Panc1 (cell line): Measurements from ENCODE around the gene SUFU. TPM values are rescaled to one million over a fixed set of nuclear protein-coding genes. Genes with fewer than 3 reads are reported as not detected.

ENCODE experiments used
- ATAC-seq: fragments of 200-7000 bp; cut with Tn5 transposase; 2 replicates; pipeline ENCODE4 v1.9.1; 2020; ENCODE audit warnings: mild to moderate bottlenecking, moderate library complexity
- BruUV-seq: library from RNA; stranded (reverse); fragments of 400-500 nt; replicated peaks from 2 replicates; lab custom pipeline; 2021; lab: Mats Ljungman, UMichigan
- CTCF ChIA-PET: fragments of 300-600 bp; sonication (Branson Sonifier 250); formaldehyde crosslinking; loops from one replicate; lab custom pipeline; 2022; ENCODE audit warnings: antibody characterized with exemption; lab: Charles Lee
- POLR2A ChIA-PET: fragments of 300-600 bp; sonication (Branson Sonifier 250); formaldehyde crosslinking; loops from one replicate; lab custom pipeline; 2022; ENCODE audit warnings: antibody characterized with exemption; lab: Charles Lee
- DNase-seq: peaks from one replicate; pipeline ENCODE4 v3.0.0-alpha.2; 2010; ENCODE audit warnings: low read depth, low spot score
- H3K27ac ChIP-seq: 2 replicates; pipeline ENCODE4 v1.5.1; 2011; ENCODE audit warnings: mild to moderate bottlenecking, low read length, inconsistent platforms
- H3K27me3 ChIP-seq: fragments of 200-500 bp; sonication (Bioruptor generic); 2 replicates; pipeline ENCODE4 v1.6.0; 2014; ENCODE audit warnings: low read length, inconsistent platforms; ENCODE audit not compliant: control insufficient read depth, insufficient read depth
- H3K36me3 ChIP-seq: fragments of 200-500 bp; sonication (Bioruptor generic); 2 replicates; pipeline ENCODE4 v1.5.1; 2014; ENCODE audit warnings: inconsistent platforms, mild to moderate bottlenecking, low read length, moderate library complexity; ENCODE audit not compliant: control insufficient read depth, insufficient read depth
- H3K4me1 ChIP-seq: 2 replicates; pipeline ENCODE4 v1.5.1; 2011; ENCODE audit warnings: inconsistent platforms, mild to moderate bottlenecking, low read length, moderate library complexity; ENCODE audit not compliant: control insufficient read depth, insufficient read depth
- H3K4me3 ChIP-seq, 2 experiments: 2 replicates each; pipeline ENCODE4 v1.5.1; 2011 to 2012; ENCODE audit warnings: low read depth in 2 of 2, low read length in 2 of 2, mild to moderate bottlenecking in 2 of 2, inconsistent platforms in 1 of 2, moderate library complexity in 1 of 2
- H3K9me3 ChIP-seq: fragments of 200-500 bp; sonication (Bioruptor generic); 2 replicates; pipeline ENCODE4 v1.5.1; 2014; ENCODE audit warnings: low read depth, mild to moderate bottlenecking, inconsistent platforms, low read length, moderate library complexity; ENCODE audit not compliant: control insufficient read depth, insufficient read depth
- CTCF ChIP-seq: fragments of 450-650 bp; IDR thresholded peaks from 2 replicates; pipeline ENCODE4 v1.5.1; 2017; ENCODE audit warnings: mild to moderate bottlenecking
- POLR2AphosphoS5 ChIP-seq: IDR thresholded peaks from 2 replicates; pipeline ENCODE4 v1.6.1; 2012; ENCODE audit warnings: mild to moderate bottlenecking, low read depth, low read length, moderate library complexity
- REST ChIP-seq, 2 experiments: IDR thresholded peaks; 2 replicates each; pipeline ENCODE4 v1.6.1; 2011 to 2012; ENCODE audit warnings: low read depth in 2 of 2, control low read depth in 1 of 2, low read length in 1 of 2, mild to moderate bottlenecking in 1 of 2, moderate library complexity in 1 of 2; ENCODE audit not compliant: insufficient read depth in 1 of 2
- SIN3A ChIP-seq: IDR thresholded peaks from 2 replicates; pipeline ENCODE4 v1.6.1; 2012; ENCODE audit warnings: low read depth, mild to moderate bottlenecking, low read length, moderate library complexity, borderline replicate concordance; ENCODE audit not compliant: insufficient read depth
- TCF7L2 ChIP-seq: IDR thresholded peaks from 2 replicates; pipeline ENCODE4 v1.6.1; 2011; ENCODE audit warnings: mild to moderate bottlenecking, low read depth, low read length, inconsistent platforms
- in situ Hi-C: cut with HindIII; loops from 2 replicates; pipeline ENCODE4 v1.10.0; 2016; ENCODE audit warnings: low sequenced_read_pairs, low pct_unique_long_range_greater_than_20kb
- intact Hi-C: fragments of 100-400 bp; cut with micrococcal nuclease; formaldehyde crosslinking; loops from one replicate; pipeline ENCODE4 v1.10.0; 2022; ENCODE audit not compliant: unreplicated experiment
- total RNA-seq: library from RNA; stranded (reverse); gene quantifications from one replicate; pipeline ENCODE4 v1.2.1, GENCODE V29; 2021; ENCODE audit not compliant: unreplicated experiment

The SUFU gene
- total RNA-seq, 1 experiment from 2014 or later = 9.5 TPM

- Histone ChIP-seq H3K27ac (no peak overlapping the region), H3K4me3 (no peak overlapping the region), H3K27me3 (no peaks in the 10 kb centered on the region), H3K9me3 (no peaks in the 10 kb centered on the region), H3K36me3 (no peaks in the 10 kb centered on the region), H3K4me1 (no peaks in the 10 kb centered on the region)
- intact Hi-C loops = no loop called here
- TF ChIP-seq TCF7L2 (no peak), REST (IDR thresholded peaks at IDR 0.05; ENCODE audit: insufficient read depth in 1 of 2, low read depth in 2 of 2, low read length in 1 of 2) (no peak), SIN3A (no peak), POLR2AphosphoS5 (no peak), CTCF (no peak)
- no peak for ATAC-seq
- ChIA-PET POLR2A (no interaction called here), CTCF (no interaction called here)
- BruUV-seq = no TSS peak
- DNase-seq = no peak
- in situ Hi-C loops = no loop called here
Observed at GRCh38 chr10:102522874-102523249, 19.1 kb downstream of the SUFU start.

- DNase-seq (no peak), ATAC-seq (no peak)
- BruUV-seq = no TSS peak
- Histone ChIP-seq H3K9me3 (no peaks in the 10 kb centered on the region), H3K36me3 (no peaks in the 10 kb centered on the region), H3K27me3 (no peaks in the 10 kb centered on the region), H3K27ac (no peak overlapping the region), H3K4me3 (no peak overlapping the region), H3K4me1 (no peaks in the 10 kb centered on the region)
- CTCF ChIA-PET = no interaction called here
- intact Hi-C loops (no loop called here), in situ Hi-C loops (no loop called here)
- POLR2A ChIA-PET = no interaction called here
- TF ChIP-seq SIN3A = no peak
- TF ChIP-seq POLR2AphosphoS5 = no peak
- no peak for TF ChIP-seq REST (IDR thresholded peaks at IDR 0.05; ENCODE audit: insufficient read depth in 1 of 2, low read depth in 2 of 2, low read length in 1 of 2)
- TF ChIP-seq CTCF = no peak
- TF ChIP-seq TCF7L2 = no peak
Observed at GRCh38 chr10:102523250-102524029, 19.7 kb downstream of the SUFU start.
